IMR-90 (cell line): ENCODE results near the gene TBC1D16. TPM values are rescaled to one million over a fixed set of nuclear protein-coding genes. Genes with fewer than 3 reads are reported as not detected.

Experiments
- ATAC-seq: fragments of 200-7000 bp; cut with Tn5 transposase; 2 replicates; pipeline ENCODE4 v1.9.1; 2020; ENCODE audit warnings: low read depth, mild to moderate bottlenecking, moderate library complexity
- BruUV-seq: library from RNA; stranded (reverse); fragments of 400-500 nt; replicated peaks from 2 replicates; lab custom pipeline; 2021; lab: Mats Ljungman, UMichigan
- CTCF ChIA-PET: fragments of 300-600 bp; formaldehyde crosslinking; extraction: SDS; loops from one replicate; lab custom pipeline; 2021; ENCODE audit warnings: antibody characterized with exemption; lab: Yijun Ruan, JAX
- POLR2A ChIA-PET: fragments of 300-600 bp; sonication (Branson Sonifier 250); formaldehyde crosslinking; loops from one replicate; lab custom pipeline; 2022; ENCODE audit warnings: antibody characterized with exemption; ENCODE audit not compliant: unreplicated experiment; lab: Charles Lee
- DNase-seq: peaks from one replicate; pipeline ENCODE4 v3.0.0; 2013
- H2AFZ ChIP-seq: replicated peaks from 2 replicates; pipeline ENCODE3; 2013; ENCODE audit warnings: low read length, mild to moderate bottlenecking; ENCODE audit not compliant: poor library complexity
- H2AK5ac ChIP-seq: 2 replicates; pipeline ENCODE4 v1.6.1; 2013; ENCODE audit warnings: low read depth, low read length, inconsistent platforms
- H2AK9ac ChIP-seq: replicated peaks from 2 replicates; pipeline ENCODE3; 2013; ENCODE audit warnings: mild to moderate bottlenecking, low read depth, low read length, moderate library complexity; ENCODE audit not compliant: poor library complexity
- H2BK120ac ChIP-seq: 2 replicates; pipeline ENCODE4 v1.6.1; 2013; ENCODE audit warnings: low read depth, low read length, inconsistent platforms
- H2BK15ac ChIP-seq: 3 replicates; pipeline ENCODE4 v1.6.1; 2013; ENCODE audit warnings: low read depth, low read length, inconsistent platforms
- H2BK20ac ChIP-seq: 2 replicates; pipeline ENCODE4 v1.6.1; 2013; ENCODE audit warnings: low read depth, mild to moderate bottlenecking, inconsistent platforms, low read length, moderate library complexity
- H2BK5ac ChIP-seq: 2 replicates; pipeline ENCODE4 v1.6.1; 2013; ENCODE audit warnings: mild to moderate bottlenecking, low read depth, low read length, inconsistent platforms; ENCODE audit not compliant: poor library complexity, severe bottlenecking
- H3K14ac ChIP-seq: replicated peaks from 2 replicates; pipeline ENCODE4 v1.6.1; 2013; ENCODE audit warnings: low read depth, low read length, inconsistent platforms
- H3K18ac ChIP-seq: 2 replicates; pipeline ENCODE4 v1.6.1; 2013; ENCODE audit warnings: low read depth, low read length, control low read depth
- H3K23ac ChIP-seq: 2 replicates; pipeline ENCODE4 v1.6.1; 2013; ENCODE audit warnings: low read depth, low read length, inconsistent platforms
- H3K27ac ChIP-seq: 2 replicates; pipeline ENCODE4 v1.5.1; 2013; ENCODE audit warnings: mild to moderate bottlenecking, control low read depth, low read length; ENCODE audit not compliant: insufficient read depth
- H3K27me3 ChIP-seq: 2 replicates; pipeline ENCODE4 v1.6.1; 2013; ENCODE audit warnings: low read length; ENCODE audit not compliant: control insufficient read depth, insufficient read depth
- H3K36me3 ChIP-seq: 2 replicates; pipeline ENCODE4 v1.6.1; 2013; ENCODE audit warnings: low read length, mixed read lengths; ENCODE audit not compliant: control insufficient read depth, insufficient read depth
- H3K4ac ChIP-seq: 2 replicates; pipeline ENCODE4 v1.6.1; 2013; ENCODE audit warnings: low read depth, low read length, inconsistent platforms
- H3K4me1 ChIP-seq: 2 replicates; pipeline ENCODE4 v1.6.1; 2013; ENCODE audit warnings: low read length, mixed read lengths; ENCODE audit not compliant: control insufficient read depth, insufficient read depth
- H3K4me2 ChIP-seq: 2 replicates; pipeline ENCODE4 v1.6.1; 2013; ENCODE audit warnings: low read depth, mild to moderate bottlenecking, control low read depth, low read length, moderate library complexity
- H3K4me3 ChIP-seq: 2 replicates; pipeline ENCODE4 v1.5.1; 2013; ENCODE audit warnings: low read depth, mild to moderate bottlenecking, control low read depth, low read length, moderate library complexity; ENCODE audit not compliant: insufficient read depth
- H3K56ac ChIP-seq: 2 replicates; pipeline ENCODE4 v1.6.1; 2013; ENCODE audit warnings: low read length, inconsistent platforms; ENCODE audit not compliant: insufficient read depth; ENCODE audit errors: extremely low read depth
- H3K79me1 ChIP-seq, 2 experiments: 2 replicates each; pipeline ENCODE4 v1.6.1; 2013; ENCODE audit warnings: low read length in 2 of 2, inconsistent platforms in 1 of 2, low read depth in 1 of 2
- H3K9ac ChIP-seq: 2 replicates; pipeline ENCODE4 v1.6.1; 2013; ENCODE audit warnings: low read depth, low read length, control low read depth
- H3K9me1 ChIP-seq: 2 replicates; pipeline ENCODE4 v1.6.1; 2013; ENCODE audit warnings: low read length, inconsistent platforms; ENCODE audit not compliant: insufficient read depth
- H3K9me3 ChIP-seq: 2 replicates; pipeline ENCODE4 v1.6.1; 2013; ENCODE audit warnings: low read length; ENCODE audit not compliant: control insufficient read depth, insufficient read depth
- H4K20me1 ChIP-seq: 2 replicates; pipeline ENCODE4 v1.6.1; 2013; ENCODE audit warnings: low read length, inconsistent platforms; ENCODE audit not compliant: insufficient read depth
- H4K5ac ChIP-seq: 2 replicates; pipeline ENCODE4 v1.6.1; 2013; ENCODE audit warnings: mild to moderate bottlenecking, low read depth, low read length, control low read depth
- H4K8ac ChIP-seq, 2 experiments: 2 replicates each; pipeline ENCODE4 v1.6.1; 2013; ENCODE audit warnings: low read depth in 2 of 2, low read length in 2 of 2, control low read depth in 1 of 2, inconsistent platforms in 1 of 2
- H4K91ac ChIP-seq: 2 replicates; pipeline ENCODE4 v1.6.1; 2013; ENCODE audit warnings: low read depth, low read length, inconsistent platforms; ENCODE audit not compliant: insufficient read depth
- BHLHE40 ChIP-seq: fragments of 150-350 bp; IDR thresholded peaks from 2 replicates; pipeline ENCODE4 v1.6.1; 2016; ENCODE audit warnings: mild to moderate bottlenecking, low read depth, low read length
- CEBPB ChIP-seq: IDR thresholded peaks from 2 replicates; pipeline ENCODE4 v1.6.1; 2012; ENCODE audit warnings: low read depth, low read length, improper control_type of control experiment
- CTCF ChIP-seq: conservative IDR thresholded peaks from 2 replicates; pipeline ENCODE4 v1.5.1; 2012; ENCODE audit warnings: mild to moderate bottlenecking, low read depth, low read length, improper control_type of control experiment
- FOS ChIP-seq: fragments of 150-350 bp; IDR thresholded peaks from 2 replicates; pipeline ENCODE4 v1.6.1; 2016; ENCODE audit warnings: low read depth, low read length
- MAFK ChIP-seq: IDR thresholded peaks from 2 replicates; pipeline ENCODE4 v1.6.1; 2012; ENCODE audit warnings: low read depth, low read length, improper control_type of control experiment
- MAZ ChIP-seq: IDR thresholded peaks from 2 replicates; pipeline ENCODE4 v1.6.1; 2012; ENCODE audit warnings: low read depth, mild to moderate bottlenecking, low read length, improper control_type of control experiment, moderate library complexity, borderline replicate concordance
- MXI1 ChIP-seq: IDR thresholded peaks from 2 replicates; pipeline ENCODE4 v1.6.1; 2012; ENCODE audit warnings: low read depth, mild to moderate bottlenecking, low read length, moderate library complexity, borderline replicate concordance
- RAD21 ChIP-seq: IDR thresholded peaks from 2 replicates; pipeline ENCODE4 v1.6.1; 2012; ENCODE audit warnings: low read length, improper control_type of control experiment
- RFX5 ChIP-seq: IDR thresholded peaks from 2 replicates; pipeline ENCODE4 v1.8.0; 2012; ENCODE audit warnings: low read depth, mild to moderate bottlenecking, low read length, moderate library complexity
- SMC3 ChIP-seq: fragments of 150-350 bp; IDR thresholded peaks from 2 replicates; pipeline ENCODE4 v1.6.1; 2016; ENCODE audit warnings: low read depth, mild to moderate bottlenecking, antibody characterized with exemption, low read length, moderate library complexity
- WGBS, 2 experiments: methylation state at CpG; one replicate each; pipeline versions ENCODE4 v1.1.5 to v1.1.7; 2013; ENCODE audit warnings: missing lambda C conversion rate in 2 of 2; ENCODE audit not compliant: insufficient read length in 1 of 2; ENCODE audit errors: extremely low coverage in 2 of 2; 5-methylcytosine and 5-hydroxymethylcytosine counted together
- dilution Hi-C: fragments of 300-500 bp; cut with HindIII; formaldehyde crosslinking; loops from one replicate; pipeline ENCODE4 v1.14.3; 2018; ENCODE audit warnings: low sequenced_read_pairs; ENCODE audit not compliant: unreplicated experiment
- in situ Hi-C: fragments of 300-500 bp; cut with MboI; formaldehyde crosslinking; loops from 3 replicates; pipeline ENCODE4 v1.14.3; 2019; ENCODE audit warnings: low sequenced_read_pairs, inconsistent platforms, mixed read lengths
- intact Hi-C: fragments of 100-400 bp; cut with micrococcal nuclease; formaldehyde crosslinking; loops from 2 replicates; pipeline ENCODE4 v1.10.0; 2022
- polyA plus RNA-seq, 3 experiments: library from polyadenylated mRNA; depleted of rRNA; stranded (reverse); fragments of >200 nt; gene quantifications; 2 replicates each; pipeline ENCODE4 v1.2.3, GENCODE V29; 2012; ENCODE audit warnings: low replicate concordance in 1 of 3
- total RNA-seq: library from RNA; depleted of rRNA; stranded (reverse); fragments of >200 nt; gene quantifications from 2 replicates; pipeline ENCODE4 v1.2.3, GENCODE V29; 2012
- TF ChIP-seq, protein P1 (sequence below): fragments of 150-350 bp; IDR thresholded peaks from 2 replicates; pipeline ENCODE4 v1.6.1; 2017; ENCODE audit warnings: mild to moderate bottlenecking, antibody characterized with exemption, low read length, low read depth

TBC1D16 gene
- total and polyA plus RNA-seq, 2 of the 4 experiments (the other 2 are of a cell fraction), result 10.1 to 16.7 TPM

- H2AFZ ChIP-seq, result no peak overlapping the region
- no peak overlapping the region for H2BK20ac ChIP-seq
- H3K36me3 ChIP-seq, result no peaks in the 10 kb centered on the region
- DNase-seq (no peak), ATAC-seq (no peak)
- H3K9me1 ChIP-seq, result no peaks in the 10 kb centered on the region
- ChIA-PET CTCF (no interaction called here), POLR2A (no interaction called here)
- no peak overlapping the region for H4K5ac ChIP-seq
- H3K4me2 ChIP-seq, result no peak overlapping the region
- H2AK9ac ChIP-seq, result no peak overlapping the region
- no peak overlapping the region for H2AK5ac ChIP-seq
- H3K4ac ChIP-seq, result no peak overlapping the region
- 69% methylated on average over 7 of the region's 28 CpGs; no CpG with 5 or more reads in 1 of the 2 experiments for WGBS, 2 experiments
- dilution Hi-C loops (no loop called here), in situ Hi-C loops (no loop called here), intact Hi-C loops (no loop called here)
- no peak overlapping the region for H3K23ac ChIP-seq
- TF ChIP-seq RFX5 (no peak), FOS (no peak), RAD21 (no peak), BHLHE40 (no peak), CEBPB (no peak), CTCF (no peak), MXI1 (no peak), SMC3 (no peak), MAFK (no peak), MAZ (no peak)
- TF ChIP-seq, protein P1, sequence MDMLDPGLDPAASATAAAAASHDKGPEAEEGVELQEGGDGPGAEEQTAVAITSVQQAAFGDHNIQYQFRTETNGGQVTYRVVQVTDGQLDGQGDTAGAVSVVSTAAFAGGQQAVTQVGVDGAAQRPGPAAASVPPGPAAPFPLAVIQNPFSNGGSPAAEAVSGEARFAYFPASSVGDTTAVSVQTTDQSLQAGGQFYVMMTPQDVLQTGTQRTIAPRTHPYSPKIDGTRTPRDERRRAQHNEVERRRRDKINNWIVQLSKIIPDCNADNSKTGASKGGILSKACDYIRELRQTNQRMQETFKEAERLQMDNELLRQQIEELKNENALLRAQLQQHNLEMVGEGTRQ, result no peak
- peaks cover 57% of the 10 kb centered on the region for H3K27me3 ChIP-seq
- H3K56ac ChIP-seq, result no peak overlapping the region
- H3K4me3 ChIP-seq, result no peak overlapping the region
- H2BK15ac ChIP-seq, result no peak overlapping the region
- no peak overlapping the region for H3K18ac ChIP-seq
- no peaks in the 10 kb centered on the region for H3K9me3 ChIP-seq
- H3K14ac ChIP-seq, result no peak overlapping the region
- no peak overlapping the region for H3K27ac ChIP-seq
- no peak overlapping the region for H2BK120ac ChIP-seq
- H2BK5ac ChIP-seq, result no peak overlapping the region
- no peak overlapping the region for H4K8ac ChIP-seq
- BruUV-seq, result no TSS peak
- no peaks in the 10 kb centered on the region for H3K4me1 ChIP-seq
- H4K91ac ChIP-seq, result no peak overlapping the region
- H3K79me1 ChIP-seq, result no peaks in the 10 kb centered on the region
- no peaks in the 10 kb centered on the region for H4K20me1 ChIP-seq
- H3K9ac ChIP-seq, result no peak overlapping the region
Observed at GRCh38 chr17:79927136-79927661, 108.5 kb downstream of the TBC1D16 start.
